GM21515 (cell line): Measurements from ENCODE around the gene HMGA1.

Source experiments
- ATAC-seq: cut with Tn5 transposase; IDR thresholded peaks from one replicate; pipeline ENCODE4 v1.9.1; 2021; ENCODE audit not compliant: unreplicated experiment

The HMGA1 gene

DNA sequence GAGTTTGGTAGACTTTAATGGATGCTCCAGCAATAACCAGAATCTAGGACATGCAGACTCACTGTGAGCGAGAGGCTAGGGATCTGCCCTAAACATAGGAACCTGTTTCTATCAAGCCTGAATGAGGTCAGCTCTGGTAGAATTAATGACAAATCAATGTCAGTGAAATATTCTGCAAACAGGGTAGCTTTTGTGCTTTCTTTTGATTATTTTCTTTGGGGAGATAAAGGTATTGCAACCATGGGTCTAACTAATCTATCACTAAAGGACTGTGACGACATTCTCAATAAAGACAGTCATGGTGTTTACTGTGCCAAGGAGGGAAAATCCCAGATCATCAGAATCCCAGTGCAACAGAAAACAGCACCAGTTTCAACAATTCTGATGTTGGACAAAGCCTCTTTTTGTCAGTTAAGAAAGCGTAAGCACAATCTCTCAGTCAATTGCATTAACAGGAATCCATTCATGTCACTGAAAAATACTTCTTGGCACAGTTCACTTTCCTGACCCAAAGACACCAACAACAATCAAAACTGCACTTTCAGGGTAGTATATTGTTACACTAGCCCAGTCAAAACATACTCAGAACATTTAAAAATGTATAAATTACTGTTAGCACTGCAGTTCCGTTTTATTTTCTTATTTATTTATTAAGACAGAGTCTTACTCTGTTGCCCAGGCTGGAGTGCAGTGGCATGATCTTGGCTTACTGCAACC is 48.9 kb downstream of the HMGA1 start:
- no peak for ATAC-seq

DNA sequence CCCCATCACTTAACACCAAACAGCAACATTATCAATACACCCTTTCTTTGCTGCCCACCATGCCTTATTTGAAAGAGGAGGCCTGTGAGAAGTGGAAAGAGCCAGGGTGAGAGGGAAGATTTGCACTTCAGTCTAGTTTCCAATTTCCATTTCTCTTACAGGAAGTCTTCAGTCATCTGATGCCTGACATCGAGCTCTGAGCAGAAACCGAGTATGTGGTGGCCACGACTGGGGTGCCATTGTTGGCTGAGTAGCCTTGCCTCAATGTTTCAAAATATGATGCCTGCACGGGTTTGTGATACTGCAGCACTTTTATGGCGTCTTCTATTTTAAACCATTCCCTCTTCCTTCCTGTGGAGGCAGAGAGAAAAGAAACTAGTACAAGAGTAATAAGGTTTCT is 51.9 kb downstream of the HMGA1 start:
- no peak for ATAC-seq

DNA sequence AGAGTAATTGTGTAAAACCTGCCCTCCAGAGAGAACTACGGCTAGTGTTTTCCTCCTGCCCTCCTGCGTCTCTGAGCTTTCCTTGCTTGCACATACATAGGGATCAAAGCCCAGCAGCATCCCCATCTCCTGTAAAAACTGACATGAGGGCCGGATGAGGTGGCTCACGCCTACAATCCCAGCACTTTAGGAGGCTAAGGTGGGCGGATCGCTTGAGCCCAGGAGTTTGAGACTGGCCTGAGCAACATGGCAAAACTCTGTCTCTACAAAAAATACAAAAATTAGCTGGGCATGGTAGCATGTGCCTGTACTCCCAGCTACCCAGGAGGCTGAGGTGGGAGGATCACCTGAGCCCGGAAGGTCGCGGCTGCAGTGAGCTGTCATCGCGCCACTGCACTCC is 52.5 kb downstream of the HMGA1 start:
- ATAC-seq: no peak

DNA sequence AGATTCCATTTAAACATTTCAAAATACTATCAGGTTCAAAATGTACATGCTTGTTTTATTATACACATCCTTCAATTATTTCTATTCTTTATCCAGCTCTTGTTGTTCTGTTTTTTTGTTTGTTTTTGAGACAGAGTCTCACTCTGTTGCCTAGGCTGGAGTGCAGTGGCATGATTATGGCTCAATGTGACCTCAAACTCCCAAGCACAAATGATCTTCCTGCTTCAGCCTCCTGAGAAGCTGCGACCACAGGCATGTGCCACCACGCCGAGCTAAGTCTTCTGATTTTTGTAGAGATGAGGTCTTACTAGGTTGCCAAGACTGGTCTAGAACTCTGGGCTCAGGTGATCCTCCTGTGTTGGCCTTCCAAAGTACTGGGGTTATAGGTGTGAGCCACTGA is 56.3 kb downstream of the HMGA1 start:
- ATAC-seq: no peak

DNA sequence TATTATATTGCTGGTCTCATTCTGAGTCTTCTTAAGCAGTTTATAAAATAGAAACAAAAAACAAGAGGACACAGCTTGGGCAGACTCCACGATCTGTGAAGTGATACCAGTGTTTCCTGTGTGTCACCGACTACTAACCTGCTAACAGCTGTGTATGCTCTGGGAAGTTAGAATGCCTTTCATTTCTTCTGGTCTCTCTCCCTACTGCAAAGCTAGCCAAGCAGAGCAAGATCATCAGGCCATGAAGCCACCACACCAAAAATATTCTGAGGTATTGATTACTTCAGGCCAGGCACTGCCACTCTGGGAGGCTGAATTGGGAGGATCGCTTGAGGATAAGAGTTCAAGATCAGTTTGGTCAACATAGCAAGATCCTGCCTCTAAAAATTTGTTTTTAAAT is 59.0 kb downstream of the HMGA1 start:
- ATAC-seq: peak; percentile 86
